Measurements from ENCODE around the gene NPC1.

Gene NPC1

DNA sequence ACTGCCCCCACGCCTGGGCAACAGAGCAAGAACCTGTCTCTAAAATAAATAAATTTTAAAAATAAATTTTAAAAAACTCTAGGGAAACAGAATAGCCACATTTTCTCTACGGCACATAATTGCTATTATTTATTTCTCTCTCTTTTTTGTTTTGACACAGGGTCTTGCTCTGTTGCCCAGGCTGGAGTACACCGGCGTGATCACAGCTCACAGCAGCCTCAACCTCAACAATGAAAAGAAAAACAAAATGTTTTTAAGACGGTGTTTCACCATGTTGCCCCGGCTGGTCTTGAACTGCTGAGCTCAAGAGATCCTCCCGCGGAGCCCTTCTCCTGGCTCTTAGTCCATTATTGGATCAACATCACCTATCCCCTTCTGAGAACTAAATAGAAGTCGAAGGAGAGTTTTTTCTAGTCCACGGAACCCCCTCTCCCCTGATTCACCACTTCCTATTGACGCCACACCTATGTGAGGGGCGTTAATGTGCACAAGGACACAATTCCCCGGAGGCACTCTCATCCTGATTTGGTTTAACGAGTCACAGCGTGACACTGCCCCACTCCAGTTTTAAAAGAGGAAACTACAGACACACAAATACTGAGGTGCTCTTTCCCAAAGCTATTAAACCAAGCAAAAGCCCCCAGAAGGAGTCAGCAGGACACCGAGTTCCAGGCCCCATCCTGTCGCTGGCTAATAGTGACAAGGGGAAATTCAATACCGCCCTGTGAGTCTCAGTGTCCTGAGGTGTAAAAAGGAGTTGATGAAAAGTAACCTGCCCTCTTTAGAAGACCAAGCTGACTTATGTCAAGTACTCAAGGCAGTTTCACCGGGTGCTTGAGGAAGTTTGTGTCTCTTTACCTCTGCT is 1.1 kb downstream of the NPC1 start:
- no peak for TF ChIP-seq FOXP2 (optimal IDR thresholded peaks at IDR 0.05; ENCODE audit: borderline replicate concordance, extremely low read depth, extremely low read length, insufficient read depth)
- TF ChIP-seq POLR2AphosphoS5 (IDR thresholded peaks at IDR 0.05; ENCODE audit: low read depth, low read length) = no peak
- TF ChIP-seq, protein P1, sequence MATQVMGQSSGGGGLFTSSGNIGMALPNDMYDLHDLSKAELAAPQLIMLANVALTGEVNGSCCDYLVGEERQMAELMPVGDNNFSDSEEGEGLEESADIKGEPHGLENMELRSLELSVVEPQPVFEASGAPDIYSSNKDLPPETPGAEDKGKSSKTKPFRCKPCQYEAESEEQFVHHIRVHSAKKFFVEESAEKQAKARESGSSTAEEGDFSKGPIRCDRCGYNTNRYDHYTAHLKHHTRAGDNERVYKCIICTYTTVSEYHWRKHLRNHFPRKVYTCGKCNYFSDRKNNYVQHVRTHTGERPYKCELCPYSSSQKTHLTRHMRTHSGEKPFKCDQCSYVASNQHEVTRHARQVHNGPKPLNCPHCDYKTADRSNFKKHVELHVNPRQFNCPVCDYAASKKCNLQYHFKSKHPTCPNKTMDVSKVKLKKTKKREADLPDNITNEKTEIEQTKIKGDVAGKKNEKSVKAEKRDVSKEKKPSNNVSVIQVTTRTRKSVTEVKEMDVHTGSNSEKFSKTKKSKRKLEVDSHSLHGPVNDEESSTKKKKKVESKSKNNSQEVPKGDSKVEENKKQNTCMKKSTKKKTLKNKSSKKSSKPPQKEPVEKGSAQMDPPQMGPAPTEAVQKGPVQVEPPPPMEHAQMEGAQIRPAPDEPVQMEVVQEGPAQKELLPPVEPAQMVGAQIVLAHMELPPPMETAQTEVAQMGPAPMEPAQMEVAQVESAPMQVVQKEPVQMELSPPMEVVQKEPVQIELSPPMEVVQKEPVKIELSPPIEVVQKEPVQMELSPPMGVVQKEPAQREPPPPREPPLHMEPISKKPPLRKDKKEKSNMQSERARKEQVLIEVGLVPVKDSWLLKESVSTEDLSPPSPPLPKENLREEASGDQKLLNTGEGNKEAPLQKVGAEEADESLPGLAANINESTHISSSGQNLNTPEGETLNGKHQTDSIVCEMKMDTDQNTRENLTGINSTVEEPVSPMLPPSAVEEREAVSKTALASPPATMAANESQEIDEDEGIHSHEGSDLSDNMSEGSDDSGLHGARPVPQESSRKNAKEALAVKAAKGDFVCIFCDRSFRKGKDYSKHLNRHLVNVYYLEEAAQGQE (IDR thresholded peaks at IDR 0.05; ENCODE audit: insufficient read depth in 1 of 2, low read depth in 2 of 2, low read length in 2 of 2) = no peak
- no peak for TF ChIP-seq SIN3A (IDR thresholded peaks at IDR 0.05; ENCODE audit: borderline replicate concordance, insufficient read depth, low read length)
- no peak for TF ChIP-seq TAF1 (IDR thresholded peaks at IDR 0.05; ENCODE audit: borderline replicate concordance, insufficient read depth, low read length)

DNA sequence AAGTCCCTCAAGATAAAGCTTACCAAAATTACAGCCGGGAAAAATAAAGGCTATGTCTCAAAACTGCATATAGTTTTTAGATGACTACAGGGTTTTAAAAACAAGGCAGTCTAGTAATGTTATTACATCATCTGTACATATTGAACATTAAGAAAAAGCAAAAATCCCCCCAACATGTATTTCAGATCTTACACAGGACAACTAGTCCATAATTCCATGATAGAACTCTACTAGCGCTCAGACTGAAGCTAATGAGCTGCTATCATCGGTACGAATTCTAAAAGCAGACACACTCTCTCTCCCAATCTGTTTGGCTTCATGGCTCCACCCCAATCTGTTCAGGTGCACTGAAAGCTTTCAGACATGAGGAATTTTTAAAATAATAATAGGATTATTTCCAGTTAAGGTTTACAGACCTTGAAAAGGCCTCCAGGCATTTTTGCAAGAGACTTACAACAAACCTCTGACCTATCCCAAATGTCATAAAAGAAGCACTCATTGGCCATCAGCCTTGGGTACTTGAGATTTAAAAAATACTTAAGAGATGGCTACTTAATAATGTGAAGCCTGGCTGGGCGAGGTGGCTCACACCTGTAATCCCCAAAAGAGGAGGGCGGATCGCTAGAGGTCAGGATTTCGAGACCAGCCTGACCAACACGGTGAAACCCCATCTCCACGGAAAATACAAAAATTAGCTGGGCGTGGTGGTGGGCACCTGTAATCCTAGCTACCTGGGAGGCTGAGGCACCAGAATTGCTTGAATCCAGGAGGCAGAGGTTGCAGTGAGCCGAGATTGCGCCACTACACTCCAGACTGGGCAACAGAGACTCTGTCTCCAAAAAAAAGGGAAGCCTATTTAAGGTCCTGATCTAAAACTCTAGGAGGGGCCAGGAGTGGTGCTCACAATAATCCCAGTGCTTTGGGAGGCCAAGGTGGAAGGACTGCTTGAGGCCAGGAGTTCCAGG is 2.0 kb downstream of the NPC1 start:
- TF ChIP-seq, protein P1 (IDR thresholded peaks at IDR 0.05; ENCODE audit: insufficient read depth in 1 of 2, low read depth in 2 of 2, low read length in 2 of 2) = no peak
- TF ChIP-seq TAF1 (IDR thresholded peaks at IDR 0.05; ENCODE audit: borderline replicate concordance, insufficient read depth, low read length) (no peak), POLR2AphosphoS5 (IDR thresholded peaks at IDR 0.05; ENCODE audit: low read depth, low read length) (no peak), FOXP2 (optimal IDR thresholded peaks at IDR 0.05; ENCODE audit: borderline replicate concordance, extremely low read depth, extremely low read length, insufficient read depth) (no peak), SIN3A (IDR thresholded peaks at IDR 0.05; ENCODE audit: borderline replicate concordance, insufficient read depth, low read length) (no peak)

DNA sequence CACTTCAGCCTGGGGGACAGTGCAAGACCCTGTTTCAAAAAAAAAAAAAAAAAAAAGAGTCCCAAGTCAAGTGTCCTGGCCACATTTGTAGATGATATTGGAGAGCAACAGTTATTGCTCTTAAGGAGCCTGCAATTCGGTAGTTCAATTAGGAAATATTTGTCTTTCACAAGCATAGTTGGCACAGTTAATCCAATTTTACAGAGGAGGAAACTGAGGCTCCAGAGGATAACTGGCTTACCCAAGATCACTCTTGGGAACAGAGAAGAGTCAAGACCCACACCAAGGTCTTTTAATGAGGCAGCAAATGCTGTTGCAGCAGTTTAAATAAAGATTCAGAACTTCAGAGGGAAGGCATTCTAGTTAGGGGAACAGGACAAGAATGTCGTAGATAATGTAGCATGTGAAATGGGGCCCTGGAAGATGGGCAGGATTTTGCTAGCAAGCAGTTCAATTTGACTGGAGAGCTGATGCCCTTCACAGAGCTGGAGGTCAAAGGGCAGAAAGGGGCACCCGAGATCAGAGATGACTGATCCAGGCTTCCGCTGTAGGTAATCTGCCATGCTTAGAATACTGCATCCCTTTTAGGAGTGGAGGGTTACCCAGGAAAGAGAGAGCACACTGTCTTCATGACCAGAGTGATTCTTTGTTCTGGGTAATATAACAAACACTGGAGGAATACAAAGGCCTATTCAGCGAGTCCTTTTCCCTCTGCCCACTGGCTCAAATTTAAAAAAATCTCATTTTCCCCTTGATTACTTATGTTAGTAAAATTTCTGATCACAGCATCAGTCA is 3.0 kb downstream of the NPC1 start:
- TF ChIP-seq POLR2AphosphoS5 (IDR thresholded peaks at IDR 0.05; ENCODE audit: low read depth, low read length) (no peak), TAF1 (IDR thresholded peaks at IDR 0.05; ENCODE audit: borderline replicate concordance, insufficient read depth, low read length) (no peak), FOXP2 (optimal IDR thresholded peaks at IDR 0.05; ENCODE audit: borderline replicate concordance, extremely low read depth, extremely low read length, insufficient read depth) (no peak), SIN3A (IDR thresholded peaks at IDR 0.05; ENCODE audit: borderline replicate concordance, insufficient read depth, low read length) (no peak)
- TF ChIP-seq, protein P1 (IDR thresholded peaks at IDR 0.05; ENCODE audit: insufficient read depth in 1 of 2, low read depth in 2 of 2, low read length in 2 of 2) = no peak

DNA sequence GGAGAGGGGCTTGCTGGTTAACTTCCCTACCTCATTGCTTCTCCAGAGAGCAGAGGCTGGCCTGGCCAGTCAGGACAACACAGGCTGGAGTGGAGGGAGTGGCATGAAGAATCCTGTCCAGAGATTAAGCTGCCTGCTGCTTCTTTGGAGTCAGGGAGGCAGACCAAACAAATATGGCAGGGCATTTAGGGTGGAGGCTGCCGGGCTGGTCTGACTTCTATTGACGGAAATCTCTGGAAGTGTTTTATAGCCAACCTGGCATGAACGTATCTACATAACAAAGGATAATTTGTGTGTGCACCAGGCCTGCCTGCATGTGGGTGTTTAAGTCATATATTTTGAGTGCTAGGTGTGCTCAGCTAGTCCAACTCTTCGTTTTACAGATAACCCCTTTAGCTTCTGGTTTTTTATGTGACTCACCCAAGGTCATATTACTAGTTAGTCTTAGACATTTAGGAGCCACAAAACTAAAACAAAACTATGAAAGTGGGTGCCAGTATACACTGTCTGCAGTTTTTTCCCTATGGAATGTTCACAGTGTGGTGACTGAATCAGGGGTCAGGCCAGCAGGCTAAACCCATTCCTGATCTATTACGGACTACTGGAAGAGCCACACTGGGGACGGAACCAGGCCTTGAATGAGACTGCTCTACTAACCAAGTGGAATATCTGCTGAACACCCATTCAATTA is 5.5 kb downstream of the NPC1 start:
- TF ChIP-seq POLR2AphosphoS5 (IDR thresholded peaks at IDR 0.05; ENCODE audit: low read depth, low read length) = no peak
- no peak for TF ChIP-seq SIN3A (IDR thresholded peaks at IDR 0.05; ENCODE audit: borderline replicate concordance, insufficient read depth, low read length)
- no peak for TF ChIP-seq TAF1 (IDR thresholded peaks at IDR 0.05; ENCODE audit: borderline replicate concordance, insufficient read depth, low read length)
- TF ChIP-seq, protein P1 (IDR thresholded peaks at IDR 0.05; ENCODE audit: insufficient read depth in 1 of 2, low read depth in 2 of 2, low read length in 2 of 2) = no peak
- TF ChIP-seq FOXP2 (optimal IDR thresholded peaks at IDR 0.05; ENCODE audit: borderline replicate concordance, extremely low read depth, extremely low read length, insufficient read depth) = no peak

Measured in PFSK-1 (cell line).